ENCODE results near the gene DSP. TPM values are rescaled to one million over a fixed set of nuclear protein-coding genes. Genes with fewer than 3 reads are reported as not detected.

Gene DSP
- total RNA-seq, 1 experiment from 2014 or later, result 104 TPM

DNA sequence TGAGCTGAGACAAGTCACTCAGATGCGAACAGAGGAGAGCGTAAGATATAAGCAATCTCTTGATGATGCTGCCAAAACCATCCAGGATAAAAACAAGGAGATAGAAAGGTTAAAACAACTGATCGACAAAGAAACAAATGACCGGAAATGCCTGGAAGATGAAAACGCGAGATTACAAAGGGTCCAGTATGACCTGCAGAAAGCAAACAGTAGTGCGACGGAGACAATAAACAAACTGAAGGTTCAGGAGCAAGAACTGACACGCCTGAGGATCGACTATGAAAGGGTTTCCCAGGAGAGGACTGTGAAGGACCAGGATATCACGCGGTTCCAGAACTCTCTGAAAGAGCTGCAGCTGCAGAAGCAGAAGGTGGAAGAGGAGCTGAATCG, 39.1 kb downstream of the DSP start:
- H3K4me2 ChIP-seq (ENCODE audit: low read length), result no peak overlapping the region
- TF ChIP-seq ZFX (IDR thresholded peaks at IDR 0.05) (no peak), ZBTB33 (IDR thresholded peaks at IDR 0.05; ENCODE audit: extremely low read depth, insufficient replicate concordance, low read length) (no peak), ELF1 (IDR thresholded peaks at IDR 0.05; ENCODE audit: borderline replicate concordance, low read depth) (no peak), CBX3 (IDR thresholded peaks at IDR 0.05; ENCODE audit: low read depth) (no peak), SIN3A (IDR thresholded peaks at IDR 0.05; ENCODE audit: low read depth) (no peak), POLR2A (IDR thresholded peaks at IDR 0.05; ENCODE audit: borderline replicate concordance, extremely low read depth, insufficient read depth, insufficient read length) (no peak), EGR1 (IDR thresholded peaks at IDR 0.05; ENCODE audit: low read depth) (no peak), MAX (IDR thresholded peaks at IDR 0.05) (no peak), RAD21 (IDR thresholded peaks at IDR 0.05; ENCODE audit: low read depth) (no peak), SRF (IDR thresholded peaks at IDR 0.05; ENCODE audit: low read depth) (no peak), EZH2 (IDR thresholded peaks at IDR 0.05) (no peak), EZH2phosphoT487 (IDR thresholded peaks at IDR 0.05; ENCODE audit: borderline replicate concordance) (no peak)
- TF ChIP-seq, protein P1, sequence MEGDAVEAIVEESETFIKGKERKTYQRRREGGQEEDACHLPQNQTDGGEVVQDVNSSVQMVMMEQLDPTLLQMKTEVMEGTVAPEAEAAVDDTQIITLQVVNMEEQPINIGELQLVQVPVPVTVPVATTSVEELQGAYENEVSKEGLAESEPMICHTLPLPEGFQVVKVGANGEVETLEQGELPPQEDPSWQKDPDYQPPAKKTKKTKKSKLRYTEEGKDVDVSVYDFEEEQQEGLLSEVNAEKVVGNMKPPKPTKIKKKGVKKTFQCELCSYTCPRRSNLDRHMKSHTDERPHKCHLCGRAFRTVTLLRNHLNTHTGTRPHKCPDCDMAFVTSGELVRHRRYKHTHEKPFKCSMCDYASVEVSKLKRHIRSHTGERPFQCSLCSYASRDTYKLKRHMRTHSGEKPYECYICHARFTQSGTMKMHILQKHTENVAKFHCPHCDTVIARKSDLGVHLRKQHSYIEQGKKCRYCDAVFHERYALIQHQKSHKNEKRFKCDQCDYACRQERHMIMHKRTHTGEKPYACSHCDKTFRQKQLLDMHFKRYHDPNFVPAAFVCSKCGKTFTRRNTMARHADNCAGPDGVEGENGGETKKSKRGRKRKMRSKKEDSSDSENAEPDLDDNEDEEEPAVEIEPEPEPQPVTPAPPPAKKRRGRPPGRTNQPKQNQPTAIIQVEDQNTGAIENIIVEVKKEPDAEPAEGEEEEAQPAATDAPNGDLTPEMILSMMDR (IDR thresholded peaks at IDR 0.05 in 2 of 3, conservative IDR thresholded peaks at IDR 0.05 in 1 of 3; ENCODE audit: borderline replicate concordance in 1 of 3, insufficient read depth in 1 of 3, low read depth in 2 of 3, low read length in 2 of 3), result no peak
- no peaks in the 10 kb centered on the region for H3K4me1 ChIP-seq (ENCODE audit: control insufficient read depth in 1 of 2, insufficient read depth in 2 of 2, low read length in 2 of 2)
- no peak overlapping the region for H3K9ac ChIP-seq (ENCODE audit: low read length)
- peaks cover 67 to 86% of the 10 kb centered on the region in 2 experiments for H3K36me3 ChIP-seq (ENCODE audit: control insufficient read depth in 1 of 2, insufficient read depth in 2 of 2, low read length in 2 of 2)
- no peaks in the 10 kb centered on the region for H3K27me3 ChIP-seq (ENCODE audit: insufficient read depth, low read length)
- no peak overlapping the region for H3K4me3 ChIP-seq (replicated peaks in 1 of 2; ENCODE audit: low read depth in 1 of 2, low read length in 2 of 2)
- POLR2A ChIA-PET, result no interaction called here
- CTCF ChIA-PET, result no interaction called here
- H3K9me2 ChIP-seq (ENCODE audit: insufficient read depth), result no peaks in the 10 kb centered on the region
- intact Hi-C loops (cut with micrococcal nuclease), result no loop called here
- RAD21 ChIA-PET (ENCODE audit: low non-redundant PET in 1 of 2, low total read pairs in 2 of 2, uncharacterized antibody in 2 of 2, unreplicated experiment in 2 of 2), result no interaction called here
- H3K27ac ChIP-seq (ENCODE audit: low read depth, low read length), result no peak overlapping the region
- no peaks in the 10 kb centered on the region for H3K79me2 ChIP-seq (ENCODE audit: insufficient read depth, low read length)
- no peak for ATAC-seq
- no TSS peak for BruUV-seq (replicated peaks)
- H3K9me3 ChIP-seq (ENCODE audit: control insufficient read depth in 1 of 2, insufficient read depth in 1 of 2, low read depth in 1 of 2, low read length in 2 of 2), result no peaks in the 10 kb centered on the region
- no peak for DNase-seq (ENCODE audit: low read depth, low spot score)
- no peaks in the 10 kb centered on the region for H4K20me1 ChIP-seq (ENCODE audit: insufficient read depth)
- H2AFZ ChIP-seq (ENCODE audit: low read depth, low read length, poor library complexity, severe bottlenecking), result no peak overlapping the region

Data from HCT116 (cell line).